WERI-Rb-1 (cell line): ENCODE measurements around the gene APLF.
"Not testable (repeated sequence)": the region's sequence is repeated elsewhere in the genome, so short reads cannot be mapped to it uniquely, and the experiment has no call there.

Source experiments
- DNase-seq: peaks from one replicate; pipeline ENCODE4 v3.0.0-alpha.2; 2020
- H3K27ac ChIP-seq: fragments of 250-450 bp; sonication (Bioruptor Pico); 2 replicates; pipeline ENCODE4 v1.5.1; 2020; ENCODE audit warnings: mild to moderate bottlenecking, moderate library complexity
- H3K27me3 ChIP-seq: fragments of 250-450 bp; sonication (Bioruptor Pico); 2 replicates; pipeline ENCODE4 v1.5.1; 2021; ENCODE audit warnings: mild to moderate bottlenecking, low read depth, moderate library complexity; ENCODE audit not compliant: insufficient read depth, severe bottlenecking
- H3K36me3 ChIP-seq: fragments of 250-450 bp; sonication (Bioruptor Pico); 2 replicates; pipeline ENCODE4 v1.5.1; 2020; ENCODE audit warnings: mild to moderate bottlenecking, moderate library complexity
- H3K4me3 ChIP-seq: 2 replicates; pipeline ENCODE4 v1.5.1; 2011; ENCODE audit warnings: low read depth, mild to moderate bottlenecking, control low read depth, low read length
- H3K9me3 ChIP-seq: fragments of 250-450 bp; sonication (Bioruptor Pico); 2 replicates; pipeline ENCODE4 v1.5.1; 2021; ENCODE audit warnings: mild to moderate bottlenecking, moderate library complexity; ENCODE audit not compliant: severe bottlenecking
- CTCF ChIP-seq: IDR thresholded peaks from 2 replicates; pipeline ENCODE4 v1.5.1; 2011; ENCODE audit warnings: low read depth, mild to moderate bottlenecking, control low read depth, inconsistent platforms, low read length

Gene APLF

GRCh38 chr2:68591225-68591624, 123.8 kb downstream of the APLF start:
- Histone ChIP-seq H3K9me3 (no peaks in the 10 kb centered on the region), H3K4me3 (no peak overlapping the region), H3K27me3 (no peaks in the 10 kb centered on the region), H3K27ac (no peak overlapping the region), H3K36me3 (no peaks in the 10 kb centered on the region)
- TF ChIP-seq CTCF: no peak
- no peak for DNase-seq

- no peaks in the 10 kb centered on the region for H3K9me3 ChIP-seq
- no peak overlapping the region for H3K27ac ChIP-seq
- no peak for DNase-seq
- no peaks in the 10 kb centered on the region for H3K36me3 ChIP-seq
- no peaks in the 10 kb centered on the region for H3K27me3 ChIP-seq
- TF ChIP-seq CTCF: no peak
- no peak overlapping the region for H3K4me3 ChIP-seq
Measured at GRCh38 chr2:68594041-68594440, 126.7 kb downstream of the APLF start.

GRCh38 chr2:68594674-68595492, 127.5 kb downstream of the APLF start:
- Histone ChIP-seq H3K9me3 (peaks cover 2% of the 10 kb centered on the region), H3K4me3 (no peak overlapping the region), H3K27ac (no peak overlapping the region), H3K27me3 (no peaks in the 10 kb centered on the region), H3K36me3 (no peaks in the 10 kb centered on the region)
- TF ChIP-seq CTCF: peak; percentile 70
- peak; percentile 50 for DNase-seq

GRCh38 chr2:68595493-68595785, 128.1 kb downstream of the APLF start:
- not testable (repeated sequence) for H3K36me3 ChIP-seq, H3K4me3 ChIP-seq, DNase-seq, H3K27me3 ChIP-seq, H3K27ac ChIP-seq, H3K9me3 ChIP-seq

GRCh38 chr2:68600495-68600894, 133.1 kb downstream of the APLF start:
- H3K36me3 ChIP-seq, H3K27ac ChIP-seq, H3K4me3 ChIP-seq, H3K27me3 ChIP-seq, DNase-seq: not testable (repeated sequence)
- peaks cover 12% of the 10 kb centered on the region for H3K9me3 ChIP-seq

- Histone ChIP-seq H3K27me3 (no peaks in the 10 kb centered on the region), H3K9me3 (peaks cover 12% of the 10 kb centered on the region), H3K27ac (no peak overlapping the region), H3K36me3 (no peaks in the 10 kb centered on the region), H3K4me3 (no peak overlapping the region)
- no peak for TF ChIP-seq CTCF
- DNase-seq: no peak
Measured at GRCh38 chr2:68603059-68603458, 135.7 kb downstream of the APLF start.

- TF ChIP-seq CTCF: no peak
- Histone ChIP-seq H3K9me3 (peaks cover 12% of the 10 kb centered on the region), H3K27me3 (no peaks in the 10 kb centered on the region), H3K27ac (no peak overlapping the region), H3K4me3 (no peak overlapping the region), H3K36me3 (no peaks in the 10 kb centered on the region)
- no peak for DNase-seq
Measured at GRCh38 chr2:68604077-68604476, 136.7 kb downstream of the APLF start.
